Smooth muscle cell (in vitro differentiated cells): ENCODE data around the gene PTPRG. TPM values are rescaled to one million over a fixed set of nuclear protein-coding genes. Genes with fewer than 3 reads are reported as not detected.

Experiments used
- DNase-seq: peaks from one replicate; lab custom pipeline; 2025; ENCODE audit not compliant: unreplicated experiment; lab: John Stamatoyannopoulos, UW
- H2AFZ ChIP-seq: fragments of 200-600 bp; sonication (generic); 2 replicates; pipeline ENCODE4 v1.6.0; 2016; ENCODE audit warnings: antibody characterized with exemption, low read depth, mild to moderate bottlenecking
- H3F3A ChIP-seq: fragments of 200-600 bp; sonication (generic); 2 replicates; pipeline ENCODE4 v1.6.0; 2017; ENCODE audit warnings: antibody characterized with exemption, low read depth
- H3K27ac ChIP-seq: fragments of 200-600 bp; sonication (generic); 2 replicates; pipeline ENCODE4 v1.5.1; 2016; ENCODE audit warnings: low read depth, mild to moderate bottlenecking
- H3K27me3 ChIP-seq: fragments of 200-600 bp; sonication (generic); 2 replicates; pipeline ENCODE4 v1.6.1; 2016; ENCODE audit warnings: low read depth, mild to moderate bottlenecking
- H3K36me3 ChIP-seq: fragments of 200-600 bp; sonication (generic); 2 replicates; pipeline ENCODE4 v1.5.1; 2016; ENCODE audit warnings: low read depth
- H3K4me1 ChIP-seq: fragments of 200-600 bp; sonication (generic); 2 replicates; pipeline ENCODE4 v1.5.1; 2016; ENCODE audit warnings: low read depth
- H3K4me2 ChIP-seq: fragments of 200-600 bp; sonication (generic); 2 replicates; pipeline ENCODE4 v1.6.0; 2016; ENCODE audit warnings: mild to moderate bottlenecking
- H3K4me3 ChIP-seq: fragments of 200-600 bp; sonication (generic); 2 replicates; pipeline ENCODE4 v1.5.1; 2016; ENCODE audit warnings: mild to moderate bottlenecking
- H3K79me2 ChIP-seq: fragments of 200-600 bp; sonication (generic); 2 replicates; pipeline ENCODE4 v1.6.0; 2016; ENCODE audit warnings: low read depth, mild to moderate bottlenecking
- H3K9ac ChIP-seq: fragments of 200-600 bp; sonication (generic); 2 replicates; pipeline ENCODE4 v1.6.0; 2016; ENCODE audit warnings: low read depth
- H3K9me3 ChIP-seq: fragments of 200-600 bp; sonication (generic); replicated peaks from 2 replicates; pipeline ENCODE4 v1.5.1; 2016; ENCODE audit warnings: low read depth
- H4K20me1 ChIP-seq: fragments of 200-600 bp; sonication (generic); 2 replicates; pipeline ENCODE4 v1.6.0; 2016; ENCODE audit warnings: low read depth
- CTCF ChIP-seq: fragments of 200-600 bp; sonication (generic); IDR thresholded peaks from 2 replicates; pipeline ENCODE4 v1.5.1; 2017; ENCODE audit warnings: borderline replicate concordance, mild to moderate bottlenecking, antibody characterized with exemption; ENCODE audit not compliant: insufficient read depth, poor library complexity, severe bottlenecking
- WGBS: methylation state at CpG from one replicate; pipeline ENCODE4 v1.1.7; 2016; ENCODE audit warnings: low lambda C conversion rate; 5-methylcytosine and 5-hydroxymethylcytosine counted together
- polyA plus RNA-seq: library from polyadenylated mRNA; unstranded; fragments of >200 nt; fragmentation: Nextera tagmentation; extraction: Ambion mirVana; gene quantifications from 2 replicates; pipeline ENCODE4 v1.2.1, GENCODE V29; 2016
- total RNA-seq: library from RNA; depleted of rRNA; stranded (reverse); fragments of >200 nt; gene quantifications from 2 replicates; pipeline ENCODE4 v1.2.3, GENCODE V29; 2014

The PTPRG gene
- total and polyA plus RNA-seq, 2 experiments from 2014 or later = 21.2 to 87.3 TPM

- Histone ChIP-seq H3K4me2 (no peak overlapping the region), H3K27ac (no peak overlapping the region), H3K79me2 (peaks cover 31% of the 10 kb centered on the region), H4K20me1 (peaks cover 87% of the 10 kb centered on the region), H3K36me3 (no peaks in the 10 kb centered on the region), H3K4me1 (peaks cover 3% of the 10 kb centered on the region), H3K9ac (no peak overlapping the region), H3F3A (peaks cover 8% of the 10 kb centered on the region), H2AFZ (no peak overlapping the region), H3K27me3 (no peaks in the 10 kb centered on the region), H3K4me3 (no peak overlapping the region), H3K9me3 (no peaks in the 10 kb centered on the region)
- DNase-seq = no peak
- WGBS = 82% methylated on average over 6 of the region's 6 CpGs
- TF ChIP-seq CTCF = no peak
Observed at GRCh38 chr3:61666615-61667330, 105.4 kb downstream of the PTPRG start.

- Histone ChIP-seq H3K27ac (no peak overlapping the region), H3K9me3 (no peaks in the 10 kb centered on the region), H3K9ac (no peak overlapping the region), H3K4me1 (peaks cover 3% of the 10 kb centered on the region), H2AFZ (no peak overlapping the region), H4K20me1 (peaks cover 81% of the 10 kb centered on the region), H3K27me3 (no peaks in the 10 kb centered on the region), H3F3A (peaks cover 8% of the 10 kb centered on the region), H3K4me2 (no peak overlapping the region), H3K36me3 (no peaks in the 10 kb centered on the region), H3K4me3 (no peak overlapping the region), H3K79me2 (peaks cover 27% of the 10 kb centered on the region)
- no peak for TF ChIP-seq CTCF
- WGBS = 61% methylated on average over 6 of the region's 6 CpGs
- no peak for DNase-seq
Observed at GRCh38 chr3:61667383-61667782, 106.0 kb downstream of the PTPRG start.

- H3K79me2 ChIP-seq = peaks cover 26% of the 10 kb centered on the region
Observed at GRCh38 chr3:61667814-61668213, 106.4 kb downstream of the PTPRG start.

More at GRCh38 chr3:61667814-61668213, 106.4 kb downstream of the PTPRG start:
- Histone ChIP-seq H4K20me1 (peaks cover 81% of the 10 kb centered on the region), H3K4me3 (no peak overlapping the region), H3K9me3 (no peaks in the 10 kb centered on the region), H3K27me3 (no peaks in the 10 kb centered on the region), H3K27ac (no peak overlapping the region), H2AFZ (no peak overlapping the region), H3K36me3 (no peaks in the 10 kb centered on the region), H3K4me2 (no peak overlapping the region), H3K4me1 (peaks cover 3% of the 10 kb centered on the region), H3K9ac (no peak overlapping the region), H3F3A (peaks cover 8% of the 10 kb centered on the region)
- DNase-seq = no peak
- no peak for TF ChIP-seq CTCF
